ENCODE data around the gene SLAIN1.

SLAIN1 gene

GRCh38 chr13:77760893-77761292 is 63.4 kb downstream of the SLAIN1 start:
- no peak for DNase-seq

DNA sequence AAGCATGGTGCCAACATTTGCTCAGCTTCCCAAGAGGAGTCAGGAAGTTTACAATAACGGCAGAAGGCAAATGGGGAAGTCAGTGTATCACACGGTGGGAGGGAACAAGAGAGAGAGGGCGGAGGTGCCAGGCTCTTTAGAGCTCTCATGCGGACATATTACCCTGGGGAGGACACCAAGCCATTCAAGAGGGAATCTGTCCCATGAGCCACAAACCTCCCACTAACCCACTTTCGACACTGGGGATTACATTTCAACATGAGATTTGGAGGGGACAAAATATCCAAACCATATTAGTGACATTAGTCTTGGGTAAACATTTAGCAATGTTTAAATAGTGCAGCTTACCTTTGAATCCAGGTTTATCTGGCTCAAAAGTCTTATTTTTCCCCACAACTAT is 69.9 kb downstream of the SLAIN1 start:
- DNase-seq = no peak

GRCh38 chr13:77774181-77774580 is 76.7 kb downstream of the SLAIN1 start:
- DNase-seq = peak in 1 of 2 experiments; percentile 28

GRCh38 chr13:77776704-77777103 is 79.2 kb downstream of the SLAIN1 start:
- no peak for DNase-seq

DNA sequence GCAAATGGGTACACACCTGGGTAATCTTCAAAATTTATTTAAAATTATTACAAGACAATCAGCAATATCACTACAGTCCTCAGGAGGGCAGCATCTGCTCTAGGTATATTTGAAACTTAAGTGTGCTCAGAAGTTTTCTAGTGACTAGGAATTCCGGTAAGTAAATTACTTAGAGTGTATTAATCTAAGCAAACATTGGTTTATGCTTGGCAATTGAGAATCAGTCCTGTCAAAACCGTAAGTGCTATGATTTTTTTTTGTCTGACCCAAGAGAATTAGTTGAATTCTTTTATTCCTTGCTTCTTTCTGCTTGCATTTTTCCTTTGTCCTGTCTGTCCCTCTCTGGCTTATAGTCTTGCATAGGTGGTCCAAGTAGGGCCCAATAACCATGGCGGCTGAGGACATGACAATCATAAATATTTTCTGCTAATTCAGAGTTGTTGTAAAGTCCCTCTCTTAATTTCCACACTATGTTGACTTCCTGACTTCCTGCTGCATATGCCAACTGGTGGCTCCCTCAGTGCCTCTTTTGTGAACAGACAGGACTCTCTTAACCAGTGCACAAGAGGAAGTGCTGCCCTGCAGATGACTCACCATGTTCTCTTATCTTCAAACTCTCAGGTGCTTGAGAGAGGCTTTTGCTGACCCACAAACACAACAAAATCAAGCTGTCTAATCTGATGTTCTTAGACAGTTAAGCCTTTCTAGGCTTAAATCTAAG is 82.2 kb downstream of the SLAIN1 start:
- peak; percentile 54 to 85 for DNase-seq

DNA sequence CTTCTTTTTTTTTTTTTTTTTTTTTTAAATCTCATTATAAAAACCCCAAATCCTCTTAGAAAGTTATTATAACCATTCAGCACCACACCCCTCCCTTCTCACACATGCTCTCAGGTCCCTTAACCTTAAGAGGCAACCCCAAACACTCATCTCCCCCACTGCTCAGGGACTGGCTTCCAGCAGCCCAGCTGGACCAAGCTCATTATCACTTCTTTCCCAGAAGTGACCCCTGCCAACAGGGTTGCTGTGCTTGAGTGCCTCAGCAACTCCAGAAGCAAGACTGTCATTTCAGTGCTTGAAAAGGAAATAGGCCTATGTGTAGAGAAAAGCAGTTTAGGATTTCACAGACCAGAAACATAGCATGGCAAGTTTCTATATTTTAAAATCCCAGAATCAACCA is 84.3 kb downstream of the SLAIN1 start:
- DNase-seq = no peak

DNA sequence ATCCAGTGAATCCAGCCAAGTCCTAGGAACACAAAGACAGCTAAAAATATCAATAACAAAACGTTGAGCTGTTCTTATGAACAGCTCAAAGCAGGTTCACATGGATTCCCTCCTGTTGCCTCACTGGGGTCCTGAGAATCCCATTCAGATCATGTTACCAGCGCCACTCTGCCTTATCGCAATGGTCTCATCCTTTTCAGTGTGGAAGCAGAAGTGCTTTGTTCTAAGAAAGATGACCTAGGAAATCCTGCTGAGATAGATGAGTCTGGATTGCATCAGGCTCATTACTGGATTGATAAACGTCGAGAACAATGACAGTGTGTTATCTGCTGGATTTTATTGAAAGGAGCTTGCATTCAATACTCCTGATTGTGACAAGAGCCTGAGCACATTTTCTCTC is 87.0 kb downstream of the SLAIN1 start:
- no peak for DNase-seq

DNA sequence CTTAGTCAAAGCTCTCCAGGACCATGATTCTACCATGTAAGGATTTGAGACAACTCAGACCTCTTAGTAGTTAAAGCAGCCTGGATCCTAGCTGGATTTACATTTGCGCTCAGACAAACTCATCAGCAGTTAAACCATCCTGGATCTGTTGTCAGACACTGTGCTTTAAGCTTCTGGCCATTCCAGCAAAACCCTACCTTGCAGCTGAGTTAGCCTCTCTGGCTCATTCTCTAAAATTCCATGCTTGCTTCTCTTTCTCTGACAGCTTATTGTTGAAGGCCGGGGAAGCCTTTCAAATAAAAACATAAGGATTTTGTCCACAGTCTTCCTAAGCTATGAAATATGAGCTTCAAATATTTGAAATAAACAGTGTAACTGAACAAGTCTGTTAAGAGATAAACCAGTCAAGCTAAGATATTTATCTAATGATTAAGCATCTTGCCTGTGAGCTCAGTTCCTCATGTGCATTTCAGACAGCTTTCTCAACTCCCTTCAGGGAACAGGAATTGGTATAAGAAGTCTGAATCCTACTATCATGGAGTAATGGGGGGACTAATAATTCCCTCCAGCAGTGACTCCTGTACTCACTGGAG is 89.3 kb downstream of the SLAIN1 start:
- no peak for DNase-seq

- no peak for DNase-seq
Measured at GRCh38 chr13:77789376-77789775, 91.9 kb downstream of the SLAIN1 start.

GRCh38 chr13:77800219-77800618 is 102.7 kb downstream of the SLAIN1 start:
- DNase-seq = no peak

DNA sequence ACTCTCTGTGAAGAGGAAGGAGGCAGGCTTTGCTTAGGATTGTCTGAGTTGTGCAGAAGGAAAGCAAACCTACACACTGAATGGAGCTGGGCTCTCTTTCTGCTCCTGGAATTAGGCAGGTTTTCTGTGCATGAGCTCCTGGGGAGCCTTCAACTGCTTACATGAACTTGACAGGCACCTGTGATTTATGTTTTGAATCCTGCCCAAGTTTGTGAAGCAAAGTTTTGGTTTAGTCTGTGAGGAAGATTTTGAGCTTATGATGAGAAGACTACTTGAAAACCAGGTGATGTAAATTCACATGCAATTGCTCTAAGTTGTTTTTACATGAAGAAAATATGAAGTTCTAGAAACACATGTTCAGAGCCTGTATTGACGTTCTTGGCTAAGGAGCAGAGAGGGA is 109.0 kb downstream of the SLAIN1 start:
- no peak for DNase-seq

GRCh38 chr13:77807431-77808135 is 110.1 kb downstream of the SLAIN1 start:
- no peak for DNase-seq

- DNase-seq = peak; percentile 49 to 71
Measured at GRCh38 chr13:77810430-77810829, 112.9 kb downstream of the SLAIN1 start.

GRCh38 chr13:77810878-77811277 is 113.4 kb downstream of the SLAIN1 start:
- DNase-seq = no peak

DNA sequence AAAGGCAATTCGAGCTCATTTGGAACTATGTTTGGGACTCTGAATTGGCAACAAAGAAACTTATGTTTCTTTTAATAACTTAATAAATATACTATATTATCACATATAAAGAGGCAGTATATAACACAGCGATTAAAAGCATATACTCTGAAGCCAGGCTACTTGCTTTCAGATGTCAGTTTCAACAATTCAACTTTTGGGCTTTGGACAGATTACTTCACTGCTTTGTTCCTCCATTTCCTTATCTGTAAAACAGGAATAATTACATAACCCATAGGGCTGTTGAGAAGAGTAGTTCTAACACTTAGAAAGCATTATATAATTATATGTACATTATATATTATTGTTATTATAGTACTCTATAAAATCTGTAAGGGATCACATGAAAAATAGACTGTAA is 113.9 kb downstream of the SLAIN1 start:
- DNase-seq = no peak

GRCh38 chr13:77811981-77812380 is 114.5 kb downstream of the SLAIN1 start:
- no peak for DNase-seq
